DOHH2 (cell line): ENCODE measurements around the gene KIAA1958.
"Not testable (repeated sequence)": the region's sequence is repeated elsewhere in the genome, so short reads cannot be mapped to it uniquely, and the experiment has no call there.

Source experiments
- H3F3A ChIP-seq: fragments of 200-600 bp; sonication (generic), shearing (Covaris generic); 2 replicates; pipeline ENCODE4 v1.6.0; 2016; ENCODE audit warnings: antibody characterized with exemption, mild to moderate bottlenecking; ENCODE audit not compliant: control insufficient read depth, insufficient read depth
- H3K27ac ChIP-seq: fragments of 200-600 bp; sonication (generic); 2 replicates; pipeline ENCODE4 v1.5.1; 2014; ENCODE audit warnings: low read depth, mild to moderate bottlenecking, low read length, moderate library complexity
- H3K27me3 ChIP-seq: fragments of 200-600 bp; sonication (generic); 2 replicates; pipeline ENCODE4 v1.6.1; 2014; ENCODE audit warnings: mild to moderate bottlenecking, low read length, mixed read lengths; ENCODE audit not compliant: control insufficient read depth
- H3K36me3 ChIP-seq: fragments of 200-600 bp; sonication (generic); 2 replicates; pipeline ENCODE4 v1.6.1; 2014; ENCODE audit warnings: mild to moderate bottlenecking, low read length, moderate library complexity, mixed read lengths; ENCODE audit not compliant: control insufficient read depth
- H3K4me1 ChIP-seq: fragments of 200-600 bp; sonication (generic); 2 replicates; pipeline ENCODE4 v1.6.1; 2014; ENCODE audit warnings: mild to moderate bottlenecking, low read length, mixed read lengths; ENCODE audit not compliant: control insufficient read depth
- H3K4me2 ChIP-seq: fragments of 200-600 bp; sonication (generic); 2 replicates; pipeline ENCODE4 v1.6.0; 2014; ENCODE audit warnings: mild to moderate bottlenecking, low read length, moderate library complexity
- H3K4me3 ChIP-seq: fragments of 200-600 bp; sonication (generic); 2 replicates; pipeline ENCODE4 v1.5.1; 2014; ENCODE audit warnings: mild to moderate bottlenecking, low read length, mixed read lengths
- H3K79me2 ChIP-seq: fragments of 200-600 bp; sonication (generic); 2 replicates; pipeline ENCODE4 v1.6.1; 2014; ENCODE audit warnings: mild to moderate bottlenecking, low read length, mixed read lengths; ENCODE audit not compliant: control insufficient read depth
- H3K9me2 ChIP-seq: fragments of 200-600 bp; sonication (generic); replicated peaks from 2 replicates; pipeline ENCODE4 v1.6.1; 2014; ENCODE audit warnings: mild to moderate bottlenecking, low read length, mixed read lengths; ENCODE audit not compliant: control insufficient read depth
- H3K9me3 ChIP-seq: fragments of 200-600 bp; sonication (generic); 2 replicates; pipeline ENCODE4 v1.6.1; 2014; ENCODE audit warnings: antibody characterized with exemption, low read length, mixed read lengths; ENCODE audit not compliant: control insufficient read depth, insufficient read depth
- H4K20me1 ChIP-seq: fragments of 200-600 bp; sonication (generic); 2 replicates; pipeline ENCODE4 v1.6.0; 2014; ENCODE audit warnings: low read depth, mild to moderate bottlenecking, antibody characterized with exemption, low read length, moderate library complexity; ENCODE audit not compliant: control insufficient read depth, insufficient read depth
- CTCF ChIP-seq: fragments of 200-600 bp; sonication (generic); IDR thresholded peaks from one replicate; pipeline ENCODE4 v1.5.1; 2014; ENCODE audit warnings: antibody characterized with exemption, mild to moderate bottlenecking, low read depth, low read length; ENCODE audit not compliant: poor library complexity, severe bottlenecking
- EZH2phosphoT487 ChIP-seq: fragments of 200-600 bp; sonication (generic); IDR thresholded peaks from 2 replicates; pipeline ENCODE4 v1.6.1; 2017; ENCODE audit warnings: borderline replicate concordance, mild to moderate bottlenecking, antibody characterized with exemption, low read length, moderate library complexity, mixed read lengths

KIAA1958 gene

GRCh38 chr9:112669326-112669725 is 182.7 kb downstream of the KIAA1958 start:
- TF ChIP-seq CTCF (no peak), EZH2phosphoT487 (no peak)
- H3K4me1 ChIP-seq: no peaks in the 10 kb centered on the region
- H3K79me2 ChIP-seq: no peaks in the 10 kb centered on the region

GRCh38 chr9:112670991-112671625 is 184.5 kb downstream of the KIAA1958 start:
- no peak overlapping the region for H3K27ac ChIP-seq
- no peaks in the 10 kb centered on the region for H4K20me1 ChIP-seq
- TF ChIP-seq CTCF: no peak
- no peak for TF ChIP-seq EZH2phosphoT487
- H3K4me2 ChIP-seq: no peak overlapping the region
- H3K79me2 ChIP-seq: no peaks in the 10 kb centered on the region
- H3K9me2 ChIP-seq: no peaks in the 10 kb centered on the region
- H3K27me3 ChIP-seq: no peaks in the 10 kb centered on the region
- H3K9me3 ChIP-seq: no peaks in the 10 kb centered on the region
- H3K4me3 ChIP-seq: no peak overlapping the region
- H3K4me1 ChIP-seq: no peaks in the 10 kb centered on the region
- H3F3A ChIP-seq: no peaks in the 10 kb centered on the region
- no peaks in the 10 kb centered on the region for H3K36me3 ChIP-seq

More at GRCh38 chr9:112669326-112669725, 182.7 kb downstream of the KIAA1958 start:
- H3K27me3 ChIP-seq: no peaks in the 10 kb centered on the region
- no peaks in the 10 kb centered on the region for H3K36me3 ChIP-seq
- H3K4me2 ChIP-seq: no peak overlapping the region
- H3K9me3 ChIP-seq: no peaks in the 10 kb centered on the region
- no peaks in the 10 kb centered on the region for H4K20me1 ChIP-seq
- H3K4me3 ChIP-seq: no peak overlapping the region
- no peaks in the 10 kb centered on the region for H3K9me2 ChIP-seq
- H3K27ac ChIP-seq: no peak overlapping the region
- no peaks in the 10 kb centered on the region for H3F3A ChIP-seq

GRCh38 chr9:112673221-112673620 is 186.6 kb downstream of the KIAA1958 start:
- H3K9me2 ChIP-seq, H3F3A ChIP-seq, H3K27ac ChIP-seq, H3K36me3 ChIP-seq, H3K4me3 ChIP-seq, H3K27me3 ChIP-seq, H3K79me2 ChIP-seq, H4K20me1 ChIP-seq, H3K4me2 ChIP-seq, H3K9me3 ChIP-seq, H3K4me1 ChIP-seq: not testable (repeated sequence)

DNA sequence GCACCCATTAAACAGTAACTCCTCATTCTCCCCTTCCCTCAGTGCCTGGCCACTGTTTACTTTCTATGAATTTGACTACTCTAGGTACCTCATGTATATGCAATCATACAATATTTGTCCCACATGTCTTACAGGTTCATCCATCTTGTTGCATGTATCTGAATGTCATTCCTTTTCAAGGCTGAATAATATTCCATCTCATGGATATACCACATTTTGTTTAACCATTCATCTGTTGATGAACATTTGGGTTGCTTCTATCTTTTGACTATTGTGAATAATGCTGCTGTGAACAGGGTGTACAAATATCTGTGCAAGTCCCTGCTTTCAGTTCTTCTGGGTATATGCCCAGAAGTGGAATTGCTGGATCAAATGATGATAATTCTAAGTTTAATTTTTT is 190.4 kb downstream of the KIAA1958 start:
- H3K36me3 ChIP-seq: no peaks in the 10 kb centered on the region
- no peaks in the 10 kb centered on the region for H3K27me3 ChIP-seq
- H3K27ac ChIP-seq: no peak overlapping the region
- H3K4me3 ChIP-seq: no peak overlapping the region
- no peak for TF ChIP-seq EZH2phosphoT487
- TF ChIP-seq CTCF: no peak
- no peaks in the 10 kb centered on the region for H3K9me2 ChIP-seq
- H3K9me3 ChIP-seq: peaks cover 9% of the 10 kb centered on the region
- H3F3A ChIP-seq: no peaks in the 10 kb centered on the region
- peaks cover 7% of the 10 kb centered on the region for H3K4me1 ChIP-seq
- H3K4me2 ChIP-seq: no peak overlapping the region
- H4K20me1 ChIP-seq: no peaks in the 10 kb centered on the region
- no peaks in the 10 kb centered on the region for H3K79me2 ChIP-seq
